Testis (tissue), 2 donors: ENCODE data around the gene MAP3K14.

Source experiments
- CTCF ChIP-seq, 3 experiments: fragments of 450-650 bp in 2 of 3; fragments of 200-600 bp in 1 of 3; sonication (generic) in 1 of 3; IDR thresholded peaks; one replicate each; pipeline ENCODE4 v1.5.1; 2016 to 2019; ENCODE audit warnings: antibody characterized with exemption in 3 of 3, mild to moderate bottlenecking in 2 of 3, moderate library complexity in 1 of 3
- POLR2A ChIP-seq: fragments of 450-650 bp; IDR thresholded peaks from one replicate; pipeline ENCODE4 v1.6.1; 2017; ENCODE audit warnings: antibody characterized with exemption, mild to moderate bottlenecking, moderate library complexity

GRCh38 chr17:45261577-45262515 lies 55.0 kb downstream of the MAP3K14 start, which contains the start of gene SPATA32:
- TF ChIP-seq CTCF (IDR thresholded peaks at IDR 0.05) (no peak), POLR2A (no peak)
